GM12878 (cell line): Measurements from ENCODE around the gene CAPN1. TPM values are rescaled to one million over a fixed set of nuclear protein-coding genes. Genes with fewer than 3 reads are reported as not detected.

ENCODE experiments used
- ATAC-seq: fragments of 200-7000 bp; cut with Tn5 transposase; 3 replicates; pipeline ENCODE4 v1.9.1; 2020; ENCODE audit warnings: mild to moderate bottlenecking, moderate library complexity
- BruUV-seq: library from RNA; stranded (reverse); fragments of 400-500 nt; replicated peaks from 2 replicates; lab custom pipeline; 2021; lab: Mats Ljungman, UMichigan
- CTCF ChIA-PET: fragments of 300-600 bp; sonication (Branson Sonifier 250); formaldehyde crosslinking; extraction: SDS; loops from one replicate; lab custom pipeline; 2021; ENCODE audit warnings: inconsistent platforms; lab: Yijun Ruan, JAX
- POLR2A ChIA-PET: fragments of 350-600 bp; formaldehyde crosslinking; extraction: SDS; loops from one replicate; lab custom pipeline; 2021; ENCODE audit warnings: inconsistent platforms; lab: Charles Lee
- RAD21 ChIA-PET: fragments of 300-600 bp; sonication (Branson Sonifier 250); formaldehyde crosslinking; loops from one replicate; lab custom pipeline; 2023; ENCODE audit warnings: antibody characterized with exemption; ENCODE audit not compliant: unreplicated experiment; lab: Charles Lee
- SMC1A ChIA-PET: fragments of 300-600 bp; sonication (Branson Sonifier 250); formaldehyde crosslinking; loops from one replicate; lab custom pipeline; 2023; ENCODE audit not compliant: unreplicated experiment, uncharacterized antibody; lab: Charles Lee
- DNase-seq: peaks from one replicate; pipeline ENCODE4 v3.0.0-alpha.2; 2011; ENCODE audit warnings: low read depth, low spot score
- FAIRE-seq: peaks from 3 replicates; lab custom pipeline; 2011; peaks lifted over from hg19 to GRCh38; lab: Jason Lieb, UNC
- H2AFZ ChIP-seq: 2 replicates; pipeline ENCODE4 v1.6.0; 2011; ENCODE audit warnings: low read depth, low read length, control low read depth; ENCODE audit not compliant: control insufficient read depth
- H3K27ac ChIP-seq: 2 replicates; pipeline ENCODE4 v1.5.1; 2011; ENCODE audit warnings: control low read depth; ENCODE audit not compliant: control insufficient read depth, insufficient read depth
- H3K27me3 ChIP-seq, 2 experiments: replicated peaks in 1 of 2; 2 replicates each; pipeline versions ENCODE4 v1.6.0 to v1.6.1; 2011; ENCODE audit warnings: low read length in 1 of 2; ENCODE audit not compliant: control insufficient read depth in 2 of 2, insufficient read depth in 2 of 2
- H3K36me3 ChIP-seq, 2 experiments: 2 replicates each; pipeline ENCODE4 v1.5.1; 2011; ENCODE audit warnings: low read length in 1 of 2; ENCODE audit not compliant: control insufficient read depth in 2 of 2, insufficient read depth in 2 of 2
- H3K4me1 ChIP-seq: 2 replicates; pipeline ENCODE4 v1.6.1; 2011; ENCODE audit warnings: mild to moderate bottlenecking, low read length, moderate library complexity, mixed read lengths; ENCODE audit not compliant: control insufficient read depth, insufficient read depth
- H3K4me2 ChIP-seq: 2 replicates; pipeline ENCODE4 v1.6.0; 2011; ENCODE audit warnings: control low read depth; ENCODE audit not compliant: control insufficient read depth, insufficient read depth
- H3K4me3 ChIP-seq: fragments of 200-600 bp; sonication (generic); 2 replicates; pipeline ENCODE4 v1.5.1; 2016
- H3K79me2 ChIP-seq: 2 replicates; pipeline ENCODE4 v1.6.0; 2011; ENCODE audit warnings: low read length; ENCODE audit not compliant: control insufficient read depth, insufficient read depth
- H3K9ac ChIP-seq: 2 replicates; pipeline ENCODE4 v1.8.0; 2011; ENCODE audit warnings: low read length, control low read depth, mixed read lengths; ENCODE audit not compliant: control insufficient read depth, insufficient read depth
- H3K9me3 ChIP-seq: replicated peaks from 3 replicates; pipeline ENCODE4 v1.5.1; 2011; ENCODE audit warnings: mild to moderate bottlenecking, low read length; ENCODE audit not compliant: control insufficient read depth, insufficient read depth
- H4K20me1 ChIP-seq: 2 replicates; pipeline ENCODE4 v1.6.0; 2011; ENCODE audit not compliant: control insufficient read depth, insufficient read depth
- CEBPB ChIP-seq, 2 experiments: fragments of 150-350 bp in 1 of 2; IDR thresholded peaks; 2 replicates each; pipeline ENCODE4 v1.6.1; 2012 to 2014; ENCODE audit warnings: low read depth in 2 of 2, low read length in 2 of 2, borderline replicate concordance in 1 of 2, inconsistent platforms in 1 of 2
- CHD4 ChIP-seq: fragments of 200-600 bp; sonication (generic); IDR thresholded peaks from 2 replicates; pipeline ENCODE4 v1.6.1; 2016; ENCODE audit warnings: mild to moderate bottlenecking
- FOXK2 ChIP-seq: fragments of 450-650 bp; IDR thresholded peaks from 2 replicates; pipeline ENCODE4 v1.6.1; 2017; ENCODE audit warnings: mild to moderate bottlenecking, moderate library complexity
- HSF1 ChIP-seq: fragments of 150-350 bp; IDR thresholded peaks from 2 replicates; pipeline ENCODE4 v1.6.1; 2014; ENCODE audit warnings: mild to moderate bottlenecking, low read depth, low read length
- IRF3 ChIP-seq: fragments of 450-650 bp; IDR thresholded peaks from 2 replicates; pipeline ENCODE4 v1.6.1; 2014; ENCODE audit warnings: mild to moderate bottlenecking
- NBN ChIP-seq: fragments of 450-650 bp; IDR thresholded peaks from 2 replicates; pipeline ENCODE4 v1.6.1; 2016
- NR2C1 ChIP-seq: fragments of 450-650 bp; IDR thresholded peaks from 2 replicates; pipeline ENCODE4 v1.6.1; 2017; ENCODE audit warnings: antibody characterized with exemption, mild to moderate bottlenecking, moderate library complexity
- PAX8 ChIP-seq: fragments of 450-650 bp; IDR thresholded peaks from 2 replicates; pipeline ENCODE4 v1.6.1; 2017; ENCODE audit warnings: mild to moderate bottlenecking, moderate library complexity
- RUNX3 ChIP-seq: IDR thresholded peaks from 2 replicates; pipeline ENCODE4 v1.6.1; 2012; ENCODE audit warnings: low read length, inconsistent platforms
- WGBS: methylation state at CpG from one replicate; pipeline ENCODE4 v1.1.6; 2016; ENCODE audit warnings: low lambda C conversion rate; ENCODE audit not compliant: insufficient replicate concordance, insufficient coverage; ENCODE audit errors: missing lambda C conversion rate; 5-methylcytosine and 5-hydroxymethylcytosine counted together
- in situ Hi-C: fragments of 300-500 bp; cut with MboI; formaldehyde crosslinking; loops from 9 replicates; pipeline ENCODE4 v1.14.3; 2018; ENCODE audit warnings: mixed read lengths
- intact Hi-C: fragments of 100-400 bp; cut with micrococcal nuclease; formaldehyde crosslinking; loops from one replicate; pipeline ENCODE4 v1.14.2; 2022; ENCODE audit not compliant: unreplicated experiment
- polyA plus RNA-seq, 11 experiments: library from polyadenylated mRNA; depleted of rRNA in 4 of 11; unstranded in 6 of 11; stranded (reverse) in 5 of 11; fragments of >200 nt; fragmentation: Nextera tagmentation in 4 of 11; fragmentation: Illumina TruSeq in 1 of 11; extraction: Ambion mirVana in 4 of 11; extraction: Trizol in 1 of 11; gene quantifications; 1 replicate in 1 of 11; 2 replicates in 10 of 11; pipeline versions ENCODE4 v1.2.1 to v1.2.3, GENCODE V29; 2011 to 2016; ENCODE audit warnings: inconsistent platforms in 2 of 11, missing spikeins in 2 of 11, low read depth in 1 of 11
- total RNA-seq, 4 experiments: library from RNA; depleted of rRNA in 3 of 4; stranded (reverse); fragments of >200 nt in 3 of 4; fragmentation: Illumina TruSeq in 1 of 4; extraction: Trizol in 1 of 4; gene quantifications; 2 replicates each; pipeline versions ENCODE4 v1.2.1 to v1.2.3, GENCODE V29; 2013 to 2021

CAPN1 gene
- total and polyA plus RNA-seq, 10 of the 15 experiments (the other 5 are each of a cell fraction or from before 2014, with no cell fraction given): 2.2 to 167 (median 77.3) TPM

GRCh38 chr11:65210361-65210731, 28.6 kb downstream of the CAPN1 start (continued):
- no peak for TF ChIP-seq NBN

DNA sequence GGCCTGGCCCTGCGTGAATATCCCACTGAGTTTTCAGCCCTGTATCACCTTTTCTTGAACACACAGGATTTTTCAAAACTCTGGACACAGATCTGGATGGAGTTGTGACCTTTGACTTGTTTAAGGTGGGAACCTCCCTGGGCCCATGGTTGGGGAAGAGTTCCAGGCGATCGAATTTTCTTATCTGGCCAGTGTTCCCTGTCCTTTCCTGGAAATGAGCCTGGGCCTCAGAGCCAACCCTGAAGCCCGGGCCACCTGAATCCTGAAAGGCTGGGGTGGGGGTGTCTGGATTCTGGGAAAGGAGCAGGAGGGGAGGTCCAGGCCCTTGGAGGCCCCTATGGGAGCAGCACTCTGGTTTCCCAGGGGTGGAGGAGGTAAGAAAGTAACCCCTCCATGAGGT, 29.0 kb downstream of the CAPN1 start:
- ATAC-seq: no peak
- no peak overlapping the region for H3K27ac ChIP-seq
- H4K20me1 ChIP-seq: no peaks in the 10 kb centered on the region
- DNase-seq: no peak
- H3K9ac ChIP-seq: no peak overlapping the region
- in situ Hi-C loops (no loop called here), intact Hi-C loops (no loop called here)
- H3K79me2 ChIP-seq: no peaks in the 10 kb centered on the region
- TF ChIP-seq HSF1: no peak
- no peak for TF ChIP-seq IRF3
- no peak for TF ChIP-seq CEBPB (IDR thresholded peaks at IDR 0.05; ENCODE audit: borderline replicate concordance in 1 of 2, low read depth in 2 of 2, low read length in 2 of 2)
- no peak for TF ChIP-seq RUNX3
- TF ChIP-seq FOXK2: no peak
- TF ChIP-seq NR2C1: no peak
- TF ChIP-seq CHD4: no peak
- no peak for TF ChIP-seq PAX8
- ChIA-PET POLR2A (interaction anchor here (0.7 kb wide), 1 partner anchor 518 kb away, joined by 3 read pairs; no protein-coding TSS in a partner anchor), CTCF (interaction anchor here (1.2 kb wide), 1 partner anchor 14 kb away, joined by 4 read pairs; no protein-coding TSS in a partner anchor), RAD21 (no interaction called here), SMC1A (no interaction called here)
- H3K4me1 ChIP-seq: peaks cover 7% of the 10 kb centered on the region
- no peak overlapping the region for H3K4me3 ChIP-seq
- no peak overlapping the region for H2AFZ ChIP-seq
- no peak for FAIRE-seq
- H3K27me3 ChIP-seq: no peaks in the 10 kb centered on the region
- BruUV-seq: no TSS peak
- no peak overlapping the region for H3K4me2 ChIP-seq
- H3K36me3 ChIP-seq: peaks cover 2 to 13% of the 10 kb centered on the region in 2 experiments; a peak in 3 of 4 replicates
- 95% methylated on average over 4 of the region's 4 CpGs for WGBS
- no peaks in the 10 kb centered on the region for H3K9me3 ChIP-seq
